HG03139 (cell line): ENCODE data around the gene CYTH3.
"Not testable (repeated sequence)": the region's sequence is repeated elsewhere in the genome, so short reads cannot be mapped to it uniquely, and the experiment has no call there.

Experiments used
- ATAC-seq: cut with Tn5 transposase; IDR thresholded peaks from one replicate; pipeline ENCODE4 v1.9.1; 2021; ENCODE audit not compliant: unreplicated experiment

The CYTH3 gene

DNA sequence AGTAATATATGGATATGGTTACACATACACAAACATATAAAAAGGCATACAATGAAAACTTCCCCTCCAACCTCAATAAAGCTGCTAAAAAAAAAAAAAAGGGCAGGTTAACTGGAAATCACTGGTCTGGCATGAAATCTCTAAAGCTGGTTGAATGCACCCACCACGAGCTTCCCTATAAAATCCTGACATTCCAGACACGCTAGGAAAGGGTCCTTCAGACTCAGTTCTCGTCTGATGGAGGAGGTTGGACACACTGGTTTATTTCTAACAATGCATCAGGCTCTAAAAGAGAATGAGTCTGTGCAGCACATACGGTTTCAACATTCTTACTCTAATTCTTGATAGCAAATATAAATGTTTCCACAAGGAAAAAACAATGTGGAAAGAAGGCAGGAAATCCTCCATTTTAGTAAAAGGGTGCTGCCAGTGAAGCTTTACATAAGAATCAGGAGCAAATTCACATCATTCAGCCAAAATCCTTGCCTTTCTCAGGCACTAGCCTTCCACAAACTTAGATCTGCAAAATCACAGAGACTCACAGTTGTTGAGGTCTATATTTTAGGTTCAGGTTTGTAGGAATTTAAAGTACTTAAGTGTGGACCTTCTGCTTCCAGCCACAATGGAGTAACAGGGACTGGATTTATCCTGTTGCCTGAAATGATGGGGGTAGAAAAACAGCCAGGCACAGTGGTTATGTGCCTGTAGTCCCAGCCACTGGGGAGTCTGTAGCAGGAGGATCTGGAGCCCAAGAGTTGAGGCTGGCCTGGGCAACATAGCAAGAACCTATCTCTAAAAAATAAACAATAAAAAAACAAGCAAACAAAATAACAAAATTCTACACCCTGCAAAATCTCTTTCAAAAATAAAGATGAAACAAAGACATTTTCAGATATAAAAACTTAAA is 73.5 kb downstream of the CYTH3 start:
- ATAC-seq, result no peak

GRCh38 chr7:6197801-6198551 is 74.4 kb downstream of the CYTH3 start:
- ATAC-seq, result no peak

DNA sequence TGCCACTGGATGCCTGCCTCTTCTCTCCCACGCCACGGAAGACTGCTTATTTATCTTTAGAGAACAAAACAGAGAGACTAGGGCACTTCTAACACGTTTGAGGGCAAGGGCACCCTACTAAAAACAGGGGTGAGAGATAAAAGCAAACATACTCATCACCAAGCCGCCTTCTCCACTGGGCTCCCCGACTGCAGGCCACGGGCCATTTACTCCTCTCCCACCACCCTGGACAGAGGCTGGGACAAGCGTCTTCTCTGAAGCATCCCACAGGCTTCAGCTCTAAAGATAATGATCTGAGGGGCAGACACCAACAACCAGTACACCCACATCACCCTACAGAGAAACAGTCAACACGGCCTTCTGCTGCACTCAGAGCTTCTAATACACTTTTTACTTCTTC is 78.7 kb downstream of the CYTH3 start:
- no peak for ATAC-seq

GRCh38 chr7:6190563-6190962 is 81.9 kb downstream of the CYTH3 start:
- not testable (repeated sequence) for ATAC-seq

DNA sequence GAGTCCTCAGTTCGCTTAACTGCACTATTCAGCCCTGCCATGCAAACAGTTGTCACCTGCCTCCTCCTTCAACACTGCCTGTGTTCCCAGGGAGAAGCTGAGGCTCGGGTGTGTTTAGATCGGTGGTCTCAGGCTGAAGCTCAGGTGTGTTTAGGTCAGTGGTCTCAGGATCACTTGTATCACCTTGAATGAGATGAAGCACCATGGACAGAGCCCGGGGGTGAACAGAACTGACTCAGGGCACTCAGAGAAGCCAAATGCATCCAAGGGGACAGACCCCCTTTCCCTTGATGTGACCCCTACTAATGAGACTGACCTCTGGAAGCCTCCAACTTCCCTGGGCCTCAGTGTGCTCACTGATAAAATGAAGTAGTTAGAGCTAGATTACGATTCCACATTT is 84.0 kb downstream of the CYTH3 start:
- ATAC-seq, result no peak

- ATAC-seq, result no peak
These were observed 85.8 kb downstream of the CYTH3 start for GRCh38 chr7:6186577-6186976.

DNA sequence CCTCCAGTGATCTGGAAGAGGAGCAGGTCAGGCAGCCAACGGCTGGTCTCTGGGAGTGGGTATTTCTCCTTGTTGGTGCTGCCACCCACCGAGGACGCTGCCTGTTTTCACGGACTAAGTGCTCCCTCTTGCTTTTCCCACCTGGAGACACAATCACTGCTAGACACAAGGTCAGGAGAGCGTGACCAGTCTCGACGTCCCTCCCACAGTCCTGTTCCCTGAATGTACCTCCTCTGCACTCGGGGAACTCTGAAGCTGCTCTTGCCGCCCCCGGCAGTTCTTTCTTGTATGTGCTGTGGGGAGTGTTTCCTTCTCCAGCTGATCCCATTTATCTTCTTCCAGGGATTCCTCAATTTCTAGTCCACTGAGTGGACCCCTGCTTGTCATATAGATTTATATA is 89.4 kb downstream of the CYTH3 start:
- ATAC-seq, result no peak

- no peak for ATAC-seq
These were observed 91.3 kb downstream of the CYTH3 start for GRCh38 chr7:6181136-6181535.

- ATAC-seq, result no peak
These were observed 92.1 kb downstream of the CYTH3 start for GRCh38 chr7:6180344-6180725.

DNA sequence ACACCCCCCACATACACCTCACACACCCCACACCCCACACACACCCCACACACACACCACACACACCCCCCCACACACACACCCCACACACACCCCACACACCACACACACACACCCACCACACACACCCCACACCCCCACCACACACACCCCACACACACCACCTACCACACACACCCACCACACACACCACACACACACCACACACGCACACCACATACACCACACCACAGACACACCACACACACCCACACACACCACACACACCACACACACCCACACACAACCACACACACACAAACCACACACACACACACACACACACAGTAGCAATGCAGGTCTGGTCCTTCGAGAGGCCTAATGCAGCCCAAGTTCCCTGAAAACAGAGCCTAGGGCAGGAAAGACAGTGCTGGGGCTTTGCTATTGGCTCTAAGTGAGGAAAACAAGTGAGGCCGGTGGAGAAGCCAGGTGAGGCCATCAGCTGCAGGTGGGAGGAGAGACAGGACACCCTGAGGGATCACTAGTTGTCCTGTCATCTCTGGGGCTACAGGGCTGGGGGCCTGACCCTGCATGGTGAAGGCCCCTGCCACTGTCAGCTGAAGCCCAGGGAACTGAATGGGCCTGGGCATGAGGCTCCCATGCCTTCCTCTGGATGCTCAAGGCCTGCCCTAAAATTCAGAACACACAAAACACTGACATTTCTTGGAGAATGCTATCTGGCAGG is 92.6 kb downstream of the CYTH3 start:
- ATAC-seq, result no peak

- no peak for ATAC-seq
These were observed 94.0 kb downstream of the CYTH3 start for GRCh38 chr7:6178298-6179029.

- no peak for ATAC-seq
These were observed 96.8 kb downstream of the CYTH3 start for GRCh38 chr7:6175645-6176044.

DNA sequence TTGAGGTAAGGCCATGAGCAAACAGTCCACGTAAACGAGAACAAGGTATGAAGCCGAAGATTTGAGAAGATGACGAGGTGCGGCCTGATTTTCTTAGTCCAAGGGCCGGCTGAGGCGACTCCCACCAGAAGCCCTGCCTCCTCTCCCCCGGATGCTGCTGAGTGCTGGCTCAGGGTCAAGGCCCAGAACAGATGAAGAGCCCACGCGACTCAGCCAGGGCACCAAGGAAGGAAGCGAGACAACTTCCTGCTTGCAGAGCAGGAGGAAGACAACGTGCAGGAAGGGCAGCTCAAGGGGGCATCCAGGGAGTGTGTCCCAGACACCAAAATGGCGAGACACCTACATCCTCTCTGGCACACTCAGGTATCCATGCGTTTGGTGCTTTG is 99.5 kb downstream of the CYTH3 start:
- ATAC-seq, result no peak

- no peak for ATAC-seq
These were observed 100.1 kb downstream of the CYTH3 start for GRCh38 chr7:6172224-6172909.

DNA sequence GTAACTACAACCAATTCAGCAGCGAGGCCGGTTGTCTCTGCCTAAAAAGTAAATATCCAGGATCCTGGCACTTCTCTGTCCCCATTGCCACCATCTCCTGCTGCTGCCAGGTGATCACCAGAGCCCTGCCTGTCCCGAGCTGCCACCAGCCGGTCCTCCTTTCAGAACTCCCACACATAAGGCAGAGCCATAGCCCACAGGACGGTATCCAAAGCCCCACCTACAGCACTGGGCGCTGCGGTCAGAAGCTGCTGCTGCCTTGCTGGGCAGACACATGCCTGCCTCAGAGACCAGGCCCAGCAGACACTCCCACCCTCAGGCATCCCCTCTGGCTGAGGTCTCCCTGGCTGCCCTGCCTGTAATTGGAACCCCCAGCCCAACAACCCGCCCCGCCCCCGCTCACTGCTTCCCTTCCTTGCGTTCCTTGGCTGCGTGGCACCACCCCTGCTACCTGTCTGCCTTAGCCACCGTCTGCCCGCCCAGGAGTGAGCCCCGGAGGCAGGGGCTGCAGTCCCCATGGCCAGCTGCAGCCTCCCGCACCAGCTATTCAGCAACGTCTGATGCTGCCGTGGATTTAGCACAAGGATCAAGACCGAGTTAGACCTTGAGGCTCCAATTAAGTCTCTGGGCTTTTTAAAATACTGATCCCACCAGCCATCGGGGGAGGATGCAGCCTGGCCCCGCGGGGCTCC is 100.7 kb downstream of the CYTH3 start:
- no peak for ATAC-seq

- ATAC-seq, result no peak
These were observed 101.6 kb downstream of the CYTH3 start for GRCh38 chr7:6170571-6171531.

DNA sequence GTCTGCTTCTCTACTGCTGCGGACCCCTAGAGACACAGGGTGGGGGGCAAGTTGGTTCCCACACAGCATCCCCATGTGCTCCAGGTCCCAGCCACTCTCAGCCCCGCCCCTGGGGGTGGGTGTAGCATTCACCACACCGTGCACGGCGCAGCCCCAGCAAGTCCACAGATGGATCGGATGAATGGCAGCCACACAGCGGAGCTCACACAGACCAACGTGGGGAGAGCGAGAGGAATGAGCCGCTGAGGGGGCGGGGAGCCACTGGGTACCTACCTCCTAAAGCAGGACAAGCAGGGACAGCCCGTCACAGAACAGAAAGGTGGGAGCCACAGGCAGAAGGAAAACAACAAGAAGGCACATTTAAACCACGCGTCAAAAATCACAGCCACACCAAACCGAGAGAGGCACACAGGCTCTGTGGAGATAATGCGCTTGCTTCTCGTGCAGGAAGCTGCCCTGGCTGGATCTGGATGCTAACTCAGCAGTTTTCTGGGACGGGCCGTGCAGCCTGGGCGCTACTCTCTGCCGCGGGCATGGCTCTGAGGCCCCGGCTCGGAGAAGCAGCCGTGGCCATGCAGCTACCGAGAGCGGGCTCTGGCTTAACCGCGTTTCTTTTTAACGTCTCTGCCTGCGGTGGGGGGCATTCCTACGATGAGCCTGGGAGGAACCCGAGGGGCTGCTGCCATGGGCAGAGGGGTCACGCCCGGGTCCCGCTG is 102.5 kb downstream of the CYTH3 start:
- no peak for ATAC-seq

DNA sequence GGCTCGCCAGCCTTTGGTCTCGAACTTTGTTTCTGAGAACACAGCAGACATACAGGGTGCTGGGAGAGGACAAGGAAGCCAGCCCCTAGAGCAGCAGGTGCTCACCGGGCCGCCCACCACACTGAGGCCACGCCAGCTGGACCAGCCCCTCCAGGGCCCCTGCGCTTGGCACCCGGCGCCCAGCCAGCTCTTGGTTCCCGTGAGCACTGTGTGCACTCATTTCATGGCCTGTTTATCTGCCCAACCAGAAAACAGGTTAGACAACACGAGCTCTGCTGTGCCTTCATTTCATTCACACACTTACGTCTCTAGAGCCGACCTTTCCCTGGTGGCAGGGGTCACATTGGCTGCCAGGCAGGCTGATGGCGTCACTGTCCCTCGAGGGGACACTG is 104.0 kb downstream of the CYTH3 start:
- no peak for ATAC-seq
